Measurements from ENCODE around the gene GLI1.
"Not testable (repeated sequence)": the region's sequence is repeated elsewhere in the genome, so short reads cannot be mapped to it uniquely, and the experiment has no call there.

GLI1 gene

DNA sequence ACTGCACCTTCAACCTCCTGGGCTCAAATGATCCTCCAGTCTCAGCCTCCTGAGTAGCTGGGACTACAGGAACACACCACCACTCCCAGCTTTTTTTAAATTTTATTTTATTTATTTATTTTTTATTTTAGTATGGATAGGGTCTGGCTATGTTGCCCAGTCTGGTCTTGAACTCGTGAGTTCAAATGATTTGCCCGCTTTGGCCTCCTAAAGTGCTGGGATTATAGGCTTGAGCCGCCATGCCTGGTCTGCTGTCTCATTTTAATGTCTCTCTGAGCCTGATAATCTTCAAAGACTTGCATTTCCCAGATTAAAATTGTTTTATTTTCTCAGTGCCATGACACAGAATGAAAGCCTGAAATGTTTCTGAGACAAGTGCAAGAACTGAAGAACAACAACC, 26.2 kb upstream of the GLI1 start:
- DNase-seq (ENCODE audit: extremely low read depth, low read depth), result no peak
- TF ChIP-seq, protein P1, sequence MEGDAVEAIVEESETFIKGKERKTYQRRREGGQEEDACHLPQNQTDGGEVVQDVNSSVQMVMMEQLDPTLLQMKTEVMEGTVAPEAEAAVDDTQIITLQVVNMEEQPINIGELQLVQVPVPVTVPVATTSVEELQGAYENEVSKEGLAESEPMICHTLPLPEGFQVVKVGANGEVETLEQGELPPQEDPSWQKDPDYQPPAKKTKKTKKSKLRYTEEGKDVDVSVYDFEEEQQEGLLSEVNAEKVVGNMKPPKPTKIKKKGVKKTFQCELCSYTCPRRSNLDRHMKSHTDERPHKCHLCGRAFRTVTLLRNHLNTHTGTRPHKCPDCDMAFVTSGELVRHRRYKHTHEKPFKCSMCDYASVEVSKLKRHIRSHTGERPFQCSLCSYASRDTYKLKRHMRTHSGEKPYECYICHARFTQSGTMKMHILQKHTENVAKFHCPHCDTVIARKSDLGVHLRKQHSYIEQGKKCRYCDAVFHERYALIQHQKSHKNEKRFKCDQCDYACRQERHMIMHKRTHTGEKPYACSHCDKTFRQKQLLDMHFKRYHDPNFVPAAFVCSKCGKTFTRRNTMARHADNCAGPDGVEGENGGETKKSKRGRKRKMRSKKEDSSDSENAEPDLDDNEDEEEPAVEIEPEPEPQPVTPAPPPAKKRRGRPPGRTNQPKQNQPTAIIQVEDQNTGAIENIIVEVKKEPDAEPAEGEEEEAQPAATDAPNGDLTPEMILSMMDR (IDR thresholded peaks at IDR 0.05; ENCODE audit: low read depth, low read length, missing control alignments), result no peak
- H3K4me3 ChIP-seq (replicated peaks; ENCODE audit: low read depth, low read length), result no peak overlapping the region

DNA sequence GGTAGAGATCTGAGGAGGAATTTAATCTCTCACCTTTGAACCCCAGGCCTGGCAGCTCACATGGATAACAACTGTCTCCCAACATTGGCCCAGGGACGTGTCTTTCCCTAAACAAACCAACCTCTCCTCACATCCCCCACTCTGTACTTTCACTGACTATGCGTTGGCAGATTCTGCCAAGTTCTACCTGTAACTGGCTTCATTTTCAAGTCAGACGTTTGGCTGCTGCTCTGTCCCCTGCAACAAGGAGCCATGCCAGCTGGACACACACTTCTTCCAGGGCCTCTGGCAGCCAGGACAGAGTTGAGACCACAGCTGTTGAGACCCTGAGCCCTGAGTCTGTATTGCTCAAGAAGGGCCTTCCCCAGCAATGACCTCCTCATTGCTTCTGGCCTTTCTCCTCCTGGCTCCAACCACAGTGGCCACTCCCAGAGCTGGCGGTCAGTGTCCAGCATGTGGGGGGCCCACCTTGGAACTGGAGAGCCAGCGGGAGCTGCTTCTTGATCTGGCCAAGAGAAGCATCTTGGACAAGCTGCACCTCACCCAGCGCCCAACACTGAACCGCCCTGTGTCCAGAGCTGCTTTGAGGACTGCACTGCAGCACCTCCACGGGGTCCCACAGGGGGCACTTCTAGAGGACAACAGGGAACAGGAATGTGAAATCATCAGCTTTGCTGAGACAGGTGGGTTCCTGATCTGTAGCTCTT, 24.9 kb upstream of the GLI1 start, which contains the start of gene INHBC:
INHBC (plus strand) TSS at position 268 of the 707 bp plus-strand sequence; CDS start at position 371, 103 bp downstream.
- DNase-seq (ENCODE audit: extremely low read depth, low read depth), result no peak
- H3K4me3 ChIP-seq (replicated peaks; ENCODE audit: low read depth, low read length), result no peak within 1 kb of the TSS
- TF ChIP-seq, protein P1 (IDR thresholded peaks at IDR 0.05; ENCODE audit: low read depth, low read length, missing control alignments), result no peak

DNA sequence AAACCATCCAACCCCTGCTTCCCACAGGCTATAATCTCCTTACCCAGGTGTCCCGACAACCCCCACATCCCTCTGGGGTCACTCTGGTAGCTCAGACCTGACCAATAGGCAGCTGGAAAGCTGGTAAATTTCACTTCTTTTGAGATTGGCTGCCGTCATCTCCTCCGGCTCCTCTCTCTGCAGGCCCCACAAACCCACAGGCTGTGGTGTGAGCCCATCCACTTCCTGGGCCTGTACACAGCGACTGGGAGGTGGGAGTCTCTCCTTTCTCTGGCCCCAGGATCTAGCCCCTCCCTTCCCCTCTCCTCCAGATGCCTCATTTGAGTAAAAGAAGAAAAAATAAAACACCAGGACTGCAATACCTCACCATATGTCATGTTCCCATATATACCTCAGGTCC, 24.3 kb upstream of the GLI1 start:
- no peak for DNase-seq (ENCODE audit: extremely low read depth, low read depth)
- TF ChIP-seq, protein P1 (IDR thresholded peaks at IDR 0.05; ENCODE audit: low read depth, low read length, missing control alignments), result no peak
- H3K4me3 ChIP-seq (replicated peaks; ENCODE audit: low read depth, low read length), result no peak overlapping the region

DNA sequence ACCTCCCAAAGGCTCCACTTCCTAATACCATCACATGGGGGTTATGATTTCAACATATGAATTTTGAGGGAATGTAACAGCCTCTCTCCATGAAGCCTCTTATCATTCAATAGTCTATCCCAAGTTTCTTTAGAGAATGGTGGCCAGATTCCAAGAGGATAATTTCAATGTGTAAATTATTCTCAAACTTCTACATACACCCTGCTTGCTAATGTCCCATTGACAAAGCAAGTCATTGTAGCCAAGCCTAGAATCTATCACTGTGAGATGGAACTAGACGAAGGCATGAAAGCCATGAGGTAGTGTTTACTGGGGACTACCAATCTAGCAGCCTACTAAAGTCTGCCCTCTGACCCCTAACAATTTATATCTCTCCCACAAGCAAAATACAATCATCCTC, 21.2 kb upstream of the GLI1 start:
- no peak overlapping the region for H3K4me3 ChIP-seq (replicated peaks; ENCODE audit: low read depth, low read length)
- DNase-seq (ENCODE audit: extremely low read depth, low read depth), result no peak
- TF ChIP-seq, protein P1 (IDR thresholded peaks at IDR 0.05; ENCODE audit: low read depth, low read length, missing control alignments), result no peak

DNA sequence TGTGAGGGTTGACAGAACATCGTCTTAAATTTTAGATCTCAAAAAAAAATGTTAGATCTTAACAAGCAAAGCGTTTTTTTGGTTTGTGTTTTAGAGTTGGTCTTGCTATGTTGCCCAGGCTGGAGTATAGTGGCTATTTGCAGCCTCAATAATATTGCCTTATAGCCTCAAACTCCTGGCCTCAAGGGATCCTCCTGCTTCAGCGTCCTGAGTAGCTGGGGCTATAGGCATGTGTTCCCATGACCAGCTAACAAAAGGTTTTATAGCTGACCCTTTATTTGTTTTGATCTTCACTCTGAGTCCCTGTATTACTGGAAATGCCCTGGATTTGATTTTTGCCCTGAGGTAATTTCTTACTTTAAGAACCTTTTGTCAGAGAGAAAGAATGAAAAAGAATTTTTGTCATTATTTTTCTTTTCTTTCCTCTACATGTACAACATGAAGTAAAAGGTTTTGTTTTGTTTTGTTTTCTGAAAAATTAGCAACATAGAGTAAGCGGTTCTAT, 19.8 kb upstream of the GLI1 start:
- H3K4me3 ChIP-seq (replicated peaks; ENCODE audit: low read depth, low read length), result no peak overlapping the region
- TF ChIP-seq, protein P1 (IDR thresholded peaks at IDR 0.05; ENCODE audit: low read depth, low read length, missing control alignments), result no peak
- no peak for DNase-seq (ENCODE audit: extremely low read depth, low read depth)

DNA sequence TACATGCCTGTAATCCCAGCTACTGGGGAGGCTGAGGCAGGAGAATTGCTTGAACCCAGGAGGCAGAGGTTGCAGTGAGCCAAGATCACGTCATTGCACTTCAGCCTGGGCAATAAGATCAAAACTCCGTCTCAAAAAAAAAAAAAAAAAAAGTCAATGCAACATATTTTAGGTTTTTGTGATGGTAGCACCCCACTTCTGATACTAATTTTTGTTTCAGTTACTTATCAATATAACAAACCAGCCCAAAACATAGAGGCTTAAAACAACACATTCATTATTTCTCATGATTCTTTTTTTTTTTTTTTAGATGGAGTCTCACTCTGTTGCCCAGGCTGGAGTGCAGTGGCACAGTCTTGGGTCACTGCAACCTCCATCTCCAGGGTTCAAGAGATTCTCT, 18.2 kb upstream of the GLI1 start:
- not testable (repeated sequence) for DNase-seq (ENCODE audit: extremely low read depth, low read depth); H3K4me3 ChIP-seq (replicated peaks; ENCODE audit: low read depth, low read length)

DNA sequence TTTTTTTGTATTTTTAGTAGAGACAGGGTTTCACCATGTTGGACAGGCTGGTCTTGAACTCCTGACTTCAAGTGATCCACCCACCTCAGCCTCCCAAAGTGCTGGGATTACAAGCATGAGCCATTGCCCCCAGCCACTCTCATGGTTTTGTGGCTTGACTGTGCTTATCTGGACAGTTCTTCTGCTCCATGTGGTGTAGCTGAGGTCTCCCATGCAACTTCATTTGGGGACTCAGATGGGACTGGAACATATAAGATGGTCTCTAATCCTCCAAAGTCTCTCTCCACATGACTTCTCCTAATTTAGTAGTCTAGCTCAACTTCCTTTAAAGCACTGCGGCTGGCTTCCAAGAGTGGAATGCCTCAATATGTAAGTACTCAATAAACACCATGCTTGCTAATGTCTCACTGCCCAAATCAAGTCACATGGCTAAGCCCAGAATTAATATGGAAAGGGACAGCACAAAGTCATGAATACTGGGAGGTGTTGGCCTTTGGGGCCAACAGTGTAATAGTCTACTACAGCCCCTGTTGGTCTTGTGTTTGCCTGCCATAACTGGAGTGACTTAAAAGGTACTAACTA, 17.6 kb upstream of the GLI1 start:
- TF ChIP-seq, protein P1 (IDR thresholded peaks at IDR 0.05; ENCODE audit: low read depth, low read length, missing control alignments), result no peak
- DNase-seq (ENCODE audit: extremely low read depth, low read depth), result no peak
- no peak overlapping the region for H3K4me3 ChIP-seq (replicated peaks; ENCODE audit: low read depth, low read length)

DNA sequence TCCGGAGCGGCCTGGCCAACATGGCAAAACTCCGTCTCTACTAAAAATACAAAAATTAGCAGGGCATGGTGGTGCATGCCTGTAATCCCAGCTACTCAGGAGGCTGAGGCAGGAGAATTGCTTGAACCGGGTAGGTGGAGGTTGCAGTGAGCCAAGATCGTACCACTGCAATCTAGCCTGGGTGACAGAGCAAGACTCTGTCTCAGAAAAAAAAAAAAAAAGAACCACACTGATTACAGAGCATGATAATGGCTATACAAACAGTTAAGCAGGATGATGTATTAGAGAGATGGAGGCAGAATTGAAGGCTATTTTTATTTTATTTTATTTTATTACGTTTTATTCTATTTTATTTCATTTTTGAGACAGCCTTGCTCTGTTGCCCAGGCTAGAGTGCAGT, 15.2 kb upstream of the GLI1 start:
- DNase-seq (ENCODE audit: extremely low read depth, low read depth); H3K4me3 ChIP-seq (replicated peaks; ENCODE audit: low read depth, low read length): not testable (repeated sequence)
